GM18505 (cell line): Measurements from ENCODE around the gene CADM3.
A peak's percentile ranks its signal among the peaks of the same experiment; 100 is the strongest.

Source experiments
- ATAC-seq: cut with Tn5 transposase; IDR thresholded peaks from one replicate; pipeline ENCODE4 v1.9.1; 2021; ENCODE audit not compliant: unreplicated experiment
- POLR2A ChIP-seq: IDR thresholded peaks from 4 replicates; pipeline ENCODE4 v1.6.1; 2011; ENCODE audit warnings: borderline replicate concordance; ENCODE audit not compliant: insufficient read depth, insufficient read length; ENCODE audit errors: extremely low read depth

The CADM3 gene

GRCh38 chr1:159187647-159188374, 16.4 kb downstream of the CADM3 start:
- ATAC-seq, result no peak

GRCh38 chr1:159188375-159188788, 17.0 kb downstream of the CADM3 start:
- peak; percentile 95 for ATAC-seq
- peak; percentile 41 for TF ChIP-seq POLR2A

More at GRCh38 chr1:159187647-159188374, 16.4 kb downstream of the CADM3 start:
- no peak for TF ChIP-seq POLR2A

GRCh38 chr1:159190441-159190840, 19.0 kb downstream of the CADM3 start:
- no peak for ATAC-seq
- no peak for TF ChIP-seq POLR2A

GRCh38 chr1:159196543-159196942, 25.1 kb downstream of the CADM3 start:
- no peak for TF ChIP-seq POLR2A
- no peak for ATAC-seq

GRCh38 chr1:159197561-159198557, 26.4 kb downstream of the CADM3 start:
- TF ChIP-seq POLR2A, result no peak
- ATAC-seq, result no peak

GRCh38 chr1:159199901-159200300, 28.5 kb downstream of the CADM3 start:
- no peak for TF ChIP-seq POLR2A
- no peak for ATAC-seq

GRCh38 chr1:159200769-159201168, 29.4 kb downstream of the CADM3 start:
- TF ChIP-seq POLR2A, result no peak
- no peak for ATAC-seq

GRCh38 chr1:159201642-159202041, 30.2 kb downstream of the CADM3 start:
- no peak for TF ChIP-seq POLR2A
- no peak for ATAC-seq

GRCh38 chr1:159203610-159204009, 32.2 kb downstream of the CADM3 start:
- no peak for ATAC-seq
- TF ChIP-seq POLR2A, result no peak

GRCh38 chr1:159204161-159205141, 33.0 kb downstream of the CADM3 start, which contains the start of gene ACKR1:
TSS of gene ACKR1 (plus strand) at chr1:159204875. CDS start at chr1:159204960, 85 bp downstream.
- no peak for TF ChIP-seq POLR2A
- ATAC-seq, result no peak

GRCh38 chr1:159205225-159205624, 33.8 kb downstream of the CADM3 start:
- TF ChIP-seq POLR2A, result no peak
- ATAC-seq, result no peak

- no peak for ATAC-seq
- no peak for TF ChIP-seq POLR2A
Measured at GRCh38 chr1:159206110-159206509, 34.7 kb downstream of the CADM3 start.

- no peak for ATAC-seq
Measured at GRCh38 chr1:159207080-159207479, 35.7 kb downstream of the CADM3 start.

GRCh38 chr1:159207774-159208173, 36.4 kb downstream of the CADM3 start:
- TF ChIP-seq POLR2A, result no peak
- ATAC-seq, result no peak

More at GRCh38 chr1:159207080-159207479, 35.7 kb downstream of the CADM3 start:
- no peak for TF ChIP-seq POLR2A
